ENCODE measurements around the gene TMEM33. TPM values are rescaled to one million over a fixed set of nuclear protein-coding genes. Genes with fewer than 3 reads are reported as not detected.

The TMEM33 gene
- total RNA-seq, 1 experiment from 2014 or later = 48.1 TPM

DNA sequence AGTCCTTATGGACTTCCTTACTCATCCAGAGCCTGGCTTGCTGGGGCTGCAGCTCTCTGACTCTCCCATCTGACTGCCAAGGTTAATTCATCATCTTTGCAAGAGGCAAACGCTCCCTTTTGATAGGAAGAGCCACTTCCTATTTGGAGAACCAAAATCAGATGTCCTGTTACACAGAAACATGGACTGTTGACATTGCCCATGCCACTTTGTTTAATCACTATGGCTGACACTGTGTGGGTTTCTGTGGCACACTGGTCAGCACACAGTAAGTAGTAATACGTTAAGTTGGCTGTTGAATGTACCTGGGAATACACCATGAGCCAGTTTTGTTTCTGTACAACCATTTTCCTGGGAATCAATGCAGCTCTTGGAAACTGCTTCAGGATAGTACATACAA, 45.1 kb upstream of the TMEM33 start:
- POLR2A ChIA-PET = no interaction called here
- intact Hi-C loops (cut with micrococcal nuclease; ENCODE audit: unreplicated experiment) = no loop called here
- CTCF ChIA-PET = interaction anchor here (0.6 kb wide), 1 partner anchor 217 kb away, joined by 3 read pairs; no protein-coding TSS in a partner anchor
- H3K27me3 ChIP-seq (ENCODE audit: control insufficient read depth, insufficient read depth, low read length) = peaks cover 2% of the 10 kb centered on the region
- no peak for DNase-seq (ENCODE audit: low read depth, low spot score)
- in situ Hi-C loops (cut with HindIII; ENCODE audit: low pct_unique_long_range_greater_than_20kb, low sequenced_read_pairs) = no loop called here
- BruUV-seq (replicated peaks) = no TSS peak
- H3K4me3 ChIP-seq (ENCODE audit: low read depth in 2 of 2, low read length in 2 of 2) = no peak overlapping the region
- H3K36me3 ChIP-seq (ENCODE audit: control insufficient read depth, insufficient read depth, low read length) = no peaks in the 10 kb centered on the region
- no peak overlapping the region for H3K27ac ChIP-seq (ENCODE audit: low read length)
- no peak for ATAC-seq
- TF ChIP-seq TCF7L2 (IDR thresholded peaks at IDR 0.05; ENCODE audit: low read depth, low read length) (no peak), POLR2AphosphoS5 (IDR thresholded peaks at IDR 0.05; ENCODE audit: low read depth, low read length) (no peak), SIN3A (IDR thresholded peaks at IDR 0.05; ENCODE audit: borderline replicate concordance, insufficient read depth, low read depth, low read length) (no peak)
- TF ChIP-seq, protein P1, sequence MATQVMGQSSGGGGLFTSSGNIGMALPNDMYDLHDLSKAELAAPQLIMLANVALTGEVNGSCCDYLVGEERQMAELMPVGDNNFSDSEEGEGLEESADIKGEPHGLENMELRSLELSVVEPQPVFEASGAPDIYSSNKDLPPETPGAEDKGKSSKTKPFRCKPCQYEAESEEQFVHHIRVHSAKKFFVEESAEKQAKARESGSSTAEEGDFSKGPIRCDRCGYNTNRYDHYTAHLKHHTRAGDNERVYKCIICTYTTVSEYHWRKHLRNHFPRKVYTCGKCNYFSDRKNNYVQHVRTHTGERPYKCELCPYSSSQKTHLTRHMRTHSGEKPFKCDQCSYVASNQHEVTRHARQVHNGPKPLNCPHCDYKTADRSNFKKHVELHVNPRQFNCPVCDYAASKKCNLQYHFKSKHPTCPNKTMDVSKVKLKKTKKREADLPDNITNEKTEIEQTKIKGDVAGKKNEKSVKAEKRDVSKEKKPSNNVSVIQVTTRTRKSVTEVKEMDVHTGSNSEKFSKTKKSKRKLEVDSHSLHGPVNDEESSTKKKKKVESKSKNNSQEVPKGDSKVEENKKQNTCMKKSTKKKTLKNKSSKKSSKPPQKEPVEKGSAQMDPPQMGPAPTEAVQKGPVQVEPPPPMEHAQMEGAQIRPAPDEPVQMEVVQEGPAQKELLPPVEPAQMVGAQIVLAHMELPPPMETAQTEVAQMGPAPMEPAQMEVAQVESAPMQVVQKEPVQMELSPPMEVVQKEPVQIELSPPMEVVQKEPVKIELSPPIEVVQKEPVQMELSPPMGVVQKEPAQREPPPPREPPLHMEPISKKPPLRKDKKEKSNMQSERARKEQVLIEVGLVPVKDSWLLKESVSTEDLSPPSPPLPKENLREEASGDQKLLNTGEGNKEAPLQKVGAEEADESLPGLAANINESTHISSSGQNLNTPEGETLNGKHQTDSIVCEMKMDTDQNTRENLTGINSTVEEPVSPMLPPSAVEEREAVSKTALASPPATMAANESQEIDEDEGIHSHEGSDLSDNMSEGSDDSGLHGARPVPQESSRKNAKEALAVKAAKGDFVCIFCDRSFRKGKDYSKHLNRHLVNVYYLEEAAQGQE (IDR thresholded peaks at IDR 0.05; ENCODE audit: insufficient read depth in 1 of 2, low read depth in 2 of 2, low read length in 1 of 2) = no peak
- TF ChIP-seq, protein P2, sequence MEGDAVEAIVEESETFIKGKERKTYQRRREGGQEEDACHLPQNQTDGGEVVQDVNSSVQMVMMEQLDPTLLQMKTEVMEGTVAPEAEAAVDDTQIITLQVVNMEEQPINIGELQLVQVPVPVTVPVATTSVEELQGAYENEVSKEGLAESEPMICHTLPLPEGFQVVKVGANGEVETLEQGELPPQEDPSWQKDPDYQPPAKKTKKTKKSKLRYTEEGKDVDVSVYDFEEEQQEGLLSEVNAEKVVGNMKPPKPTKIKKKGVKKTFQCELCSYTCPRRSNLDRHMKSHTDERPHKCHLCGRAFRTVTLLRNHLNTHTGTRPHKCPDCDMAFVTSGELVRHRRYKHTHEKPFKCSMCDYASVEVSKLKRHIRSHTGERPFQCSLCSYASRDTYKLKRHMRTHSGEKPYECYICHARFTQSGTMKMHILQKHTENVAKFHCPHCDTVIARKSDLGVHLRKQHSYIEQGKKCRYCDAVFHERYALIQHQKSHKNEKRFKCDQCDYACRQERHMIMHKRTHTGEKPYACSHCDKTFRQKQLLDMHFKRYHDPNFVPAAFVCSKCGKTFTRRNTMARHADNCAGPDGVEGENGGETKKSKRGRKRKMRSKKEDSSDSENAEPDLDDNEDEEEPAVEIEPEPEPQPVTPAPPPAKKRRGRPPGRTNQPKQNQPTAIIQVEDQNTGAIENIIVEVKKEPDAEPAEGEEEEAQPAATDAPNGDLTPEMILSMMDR (IDR thresholded peaks at IDR 0.05) = no peak
- H3K4me1 ChIP-seq (ENCODE audit: control insufficient read depth, insufficient read depth, low read length) = no peaks in the 10 kb centered on the region
- no peaks in the 10 kb centered on the region for H3K9me3 ChIP-seq (ENCODE audit: control insufficient read depth, insufficient read depth, low read depth, low read length)

DNA sequence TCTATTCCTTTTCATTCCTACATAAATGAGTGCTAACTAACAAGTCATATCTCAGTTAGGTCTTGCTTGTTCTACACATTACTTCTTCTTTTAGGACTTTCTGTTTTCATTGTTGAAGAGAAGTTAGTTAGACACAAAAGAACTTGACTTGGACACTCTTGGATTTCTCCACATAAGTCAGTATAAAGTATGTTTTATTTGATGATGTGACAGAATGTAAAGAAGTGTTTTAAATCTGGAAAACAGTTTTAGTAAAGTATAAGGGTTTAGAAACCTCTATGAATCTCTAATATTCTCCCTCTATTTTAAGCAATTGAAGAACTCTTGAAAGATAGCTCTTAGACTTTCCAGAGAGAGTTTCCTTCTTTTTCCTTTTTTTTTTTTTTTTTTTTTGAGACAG, 38.6 kb upstream of the TMEM33 start:
- CTCF ChIA-PET = no interaction called here
- Histone ChIP-seq H3K36me3 (ENCODE audit: control insufficient read depth, insufficient read depth, low read length) (no peaks in the 10 kb centered on the region), H3K27ac (ENCODE audit: low read length) (no peak overlapping the region), H3K27me3 (ENCODE audit: control insufficient read depth, insufficient read depth, low read length) (no peaks in the 10 kb centered on the region), H3K4me1 (ENCODE audit: control insufficient read depth, insufficient read depth, low read length) (no peaks in the 10 kb centered on the region), H3K4me3 (ENCODE audit: low read depth in 2 of 2, low read length in 2 of 2) (no peak overlapping the region), H3K9me3 (ENCODE audit: control insufficient read depth, insufficient read depth, low read depth, low read length) (no peaks in the 10 kb centered on the region)
- no peak for TF ChIP-seq SIN3A (IDR thresholded peaks at IDR 0.05; ENCODE audit: borderline replicate concordance, insufficient read depth, low read depth, low read length)
- TF ChIP-seq, protein P1 (IDR thresholded peaks at IDR 0.05; ENCODE audit: insufficient read depth in 1 of 2, low read depth in 2 of 2, low read length in 1 of 2) = no peak
- POLR2A ChIA-PET = no interaction called here
- no TSS peak for BruUV-seq (replicated peaks)
- ATAC-seq (no peak), DNase-seq (ENCODE audit: low read depth, low spot score) (no peak)
- intact Hi-C loops (cut with micrococcal nuclease; ENCODE audit: unreplicated experiment) = no loop called here
- in situ Hi-C loops (cut with HindIII; ENCODE audit: low pct_unique_long_range_greater_than_20kb, low sequenced_read_pairs) = no loop called here

Data from Panc1 (cell line).